A673 (cell line): ENCODE data around the gene ARFIP1.

Experiments
- CTCF ChIP-seq: fragments of 300-800, 200-600 bp; sonication (generic); conservative IDR thresholded peaks from 2 replicates; pipeline ENCODE4 v1.5.1; 2017; ENCODE audit warnings: low read depth, mild to moderate bottlenecking, antibody characterized with exemption, low read length, moderate library complexity, mixed read lengths
- EZH2 ChIP-seq: fragments of 200-600 bp; sonication (generic); IDR thresholded peaks from 2 replicates; pipeline ENCODE4 v1.6.1; 2017; ENCODE audit warnings: borderline replicate concordance, low read depth, mild to moderate bottlenecking, mixed read lengths, antibody characterized with exemption, low read length; ENCODE audit not compliant: poor library complexity, severe bottlenecking

- TF ChIP-seq CTCF (no peak), EZH2 (no peak)
Observed at GRCh38 chr4:152892974-152893373, 113.2 kb downstream of the ARFIP1 start.
